HCT116 (cell line): ENCODE results near the gene BNC2.

Experiments used
- CTCF ChIP-seq, 3 experiments: fragments of 200-600 bp in 1 of 3; sonication (generic) in 1 of 3; IDR thresholded peaks in 2 of 3; conservative IDR thresholded peaks in 1 of 3; 2 replicates each; pipeline ENCODE4 v1.5.1; 2012 to 2017; ENCODE audit warnings: low read depth in 2 of 3, low read length in 2 of 3, antibody characterized with exemption in 1 of 3, borderline replicate concordance in 1 of 3, control low read depth in 1 of 3, mild to moderate bottlenecking in 1 of 3, mixed read lengths in 1 of 3, mixed run types in 1 of 3, moderate library complexity in 1 of 3; ENCODE audit not compliant: insufficient read depth in 1 of 3
- EZH2 ChIP-seq: fragments of 200-600 bp; sonication (generic); IDR thresholded peaks from 2 replicates; pipeline ENCODE4 v1.6.1; 2017; ENCODE audit warnings: antibody characterized with exemption, mixed run types
- POLR2AphosphoS5 ChIP-seq: IDR thresholded peaks from 2 replicates; pipeline ENCODE4 v1.6.1; 2011; ENCODE audit warnings: mild to moderate bottlenecking, low read depth, low read length, moderate library complexity
- RAD21 ChIP-seq: IDR thresholded peaks from 2 replicates; pipeline ENCODE4 v1.6.1; 2012; ENCODE audit warnings: low read depth, mild to moderate bottlenecking
- REST ChIP-seq: IDR thresholded peaks from 2 replicates; pipeline ENCODE4 v1.6.1; 2012; ENCODE audit warnings: low read depth
- YY1 ChIP-seq: IDR thresholded peaks from 2 replicates; pipeline ENCODE4 v1.6.1; 2011; ENCODE audit warnings: low read length, low read depth, moderate library complexity, mild to moderate bottlenecking; ENCODE audit not compliant: insufficient replicate concordance; ENCODE audit errors: extremely low read depth

GRCh38 chr9:16447946-16448345, 422.5 kb downstream of the BNC2 start:
- TF ChIP-seq YY1: no peak
- TF ChIP-seq CTCF (IDR thresholded peaks at IDR 0.05 in 2 of 3, conservative IDR thresholded peaks at IDR 0.05 in 1 of 3; ENCODE audit: borderline replicate concordance in 1 of 3, insufficient read depth in 1 of 3, low read depth in 2 of 3, low read length in 2 of 3): no peak
- TF ChIP-seq EZH2: no peak
- no peak for TF ChIP-seq RAD21
- no peak for TF ChIP-seq POLR2AphosphoS5
- TF ChIP-seq REST: no peak
